Trophoblast cell (in vitro differentiated cells and primary cell): ENCODE measurements around the gene BACH2.

ENCODE experiments used
- DNase-seq, 2 donors: peaks; one replicate each; pipeline ENCODE4 v3.0.0-alpha.2; 2016
- H2AFZ ChIP-seq: 2 replicates; pipeline ENCODE4 v1.6.1; 2013; ENCODE audit warnings: low read length, moderate library complexity, mild to moderate bottlenecking; ENCODE audit not compliant: insufficient read depth, poor library complexity
- H2AK5ac ChIP-seq: 2 replicates; pipeline ENCODE4 v1.6.1; 2013; ENCODE audit warnings: mild to moderate bottlenecking, low read length
- H2BK120ac ChIP-seq: 2 replicates; pipeline ENCODE4 v1.6.1; 2013; ENCODE audit warnings: low read length, mild to moderate bottlenecking, moderate library complexity; ENCODE audit not compliant: insufficient read depth, poor library complexity
- H2BK12ac ChIP-seq: 2 replicates; pipeline ENCODE4 v1.6.1; 2013; ENCODE audit warnings: mild to moderate bottlenecking, low read length, moderate library complexity
- H2BK5ac ChIP-seq: 2 replicates; pipeline ENCODE4 v1.6.1; 2013; ENCODE audit warnings: low read length, low read depth, moderate library complexity, mild to moderate bottlenecking; ENCODE audit not compliant: poor library complexity
- H3K14ac ChIP-seq: 2 replicates; pipeline ENCODE4 v1.6.1; 2013; ENCODE audit warnings: mild to moderate bottlenecking, low read length
- H3K18ac ChIP-seq: 2 replicates; pipeline ENCODE4 v1.6.1; 2013; ENCODE audit warnings: mild to moderate bottlenecking, low read length
- H3K23ac ChIP-seq: 2 replicates; pipeline ENCODE4 v1.6.1; 2013; ENCODE audit warnings: low read length
- H3K27ac ChIP-seq: 2 replicates; pipeline ENCODE4 v1.5.1; 2013; ENCODE audit warnings: low read depth, mild to moderate bottlenecking, inconsistent platforms, low read length, moderate library complexity
- H3K27me3 ChIP-seq: 2 replicates; pipeline ENCODE4 v1.6.1; 2013; ENCODE audit warnings: inconsistent platforms, mild to moderate bottlenecking, low read length, moderate library complexity; ENCODE audit not compliant: insufficient read depth
- H3K36me3 ChIP-seq, 2 experiments: 1 replicate in 1 of 2; 2 replicates in 1 of 2; pipeline ENCODE4 v1.6.1; 2013; ENCODE audit warnings: low read length in 2 of 2, mild to moderate bottlenecking in 2 of 2, moderate library complexity in 1 of 2; ENCODE audit not compliant: insufficient read depth in 2 of 2, control insufficient read depth in 1 of 2
- H3K4ac ChIP-seq: 2 replicates; pipeline ENCODE4 v1.6.1; 2013; ENCODE audit warnings: low read depth, mild to moderate bottlenecking, low read length, moderate library complexity
- H3K4me1 ChIP-seq, 2 experiments: 1 replicate in 1 of 2; 2 replicates in 1 of 2; pipeline ENCODE4 v1.6.1; 2013; ENCODE audit warnings: low read length in 2 of 2, mild to moderate bottlenecking in 2 of 2, moderate library complexity in 1 of 2; ENCODE audit not compliant: insufficient read depth in 2 of 2, control insufficient read depth in 1 of 2
- H3K4me2 ChIP-seq: 2 replicates; pipeline ENCODE4 v1.6.1; 2013; ENCODE audit warnings: inconsistent platforms, mild to moderate bottlenecking, low read length, moderate library complexity
- H3K4me3 ChIP-seq: 2 replicates; pipeline ENCODE4 v1.5.1; 2013; ENCODE audit warnings: mild to moderate bottlenecking, low read depth, low read length, inconsistent platforms
- H3K79me1 ChIP-seq: one replicate; pipeline ENCODE4 v1.6.1; 2013; ENCODE audit warnings: low read length
- H3K79me2 ChIP-seq: 2 replicates; pipeline ENCODE4 v1.6.1; 2013; ENCODE audit warnings: low read length, mild to moderate bottlenecking; ENCODE audit not compliant: control insufficient read depth, insufficient read depth, poor library complexity
- H3K9ac ChIP-seq: 2 replicates; pipeline ENCODE4 v1.6.1; 2013; ENCODE audit warnings: mild to moderate bottlenecking, low read length
- H3K9me3 ChIP-seq: 2 replicates; pipeline ENCODE4 v1.6.1; 2013; ENCODE audit warnings: low read depth, mild to moderate bottlenecking, control low read depth, inconsistent platforms, low read length; ENCODE audit not compliant: insufficient read depth
- H4K12ac ChIP-seq: 2 replicates; pipeline ENCODE4 v1.6.1; 2013; ENCODE audit warnings: low read depth, mild to moderate bottlenecking, low read length, moderate library complexity
- H4K8ac ChIP-seq: 2 replicates; pipeline ENCODE4 v1.6.1; 2013; ENCODE audit warnings: low read depth, mild to moderate bottlenecking, low read length, moderate library complexity
- H4K91ac ChIP-seq: one replicate; pipeline ENCODE4 v1.6.1; 2013; ENCODE audit warnings: low read depth, mild to moderate bottlenecking, low read length, moderate library complexity
- WGBS: extraction: QIAGEN DNeasy Blood & Tissue Kit; methylation state at CpG from one replicate; pipeline ENCODE4 v1.1.7; 2013; ENCODE audit warnings: missing lambda C conversion rate; ENCODE audit not compliant: insufficient read length, insufficient coverage; ENCODE audit errors: extremely low coverage; 5-methylcytosine and 5-hydroxymethylcytosine counted together

BACH2 gene

DNA sequence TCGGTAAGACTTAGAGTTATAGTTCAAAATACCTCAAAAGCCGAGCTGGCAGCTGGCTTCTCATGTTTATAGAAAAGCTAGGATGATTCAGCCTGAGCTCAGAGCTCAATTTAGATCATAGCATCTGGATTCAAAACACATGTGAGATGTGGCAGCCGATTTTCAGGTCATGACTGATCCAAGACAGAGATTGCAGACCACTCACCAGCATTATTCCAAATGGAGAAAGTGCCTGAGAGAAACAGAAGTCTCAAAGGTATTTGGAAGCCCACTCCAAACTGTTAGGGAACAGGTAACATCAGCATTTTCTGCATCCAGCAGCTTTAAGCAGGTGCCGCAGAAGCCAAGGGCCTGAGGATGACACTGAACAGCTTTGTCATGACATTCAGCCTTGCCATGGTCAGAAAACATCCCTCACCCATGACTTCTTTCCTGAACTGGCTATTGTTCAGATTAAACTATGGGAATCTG lies 102.2 kb downstream of the BACH2 start:
- Histone ChIP-seq H3K27me3 (no peaks in the 10 kb centered on the region), H3K14ac (no peak overlapping the region), H4K91ac (no peak overlapping the region), H2AK5ac (no peak overlapping the region), H3K4me1 (peaks cover 2 to 8% of the 10 kb centered on the region in 2 experiments), H3K9ac (no peak overlapping the region), H3K9me3 (peaks cover 5% of the 10 kb centered on the region), H2BK12ac (peak overlapping the region; percentile 36), H3K23ac (no peak overlapping the region), H4K8ac (no peak overlapping the region), H3K79me2 (no peaks in the 10 kb centered on the region), H4K12ac (no peak overlapping the region), H2AFZ (no peak overlapping the region), H3K4me3 (no peak overlapping the region), H3K36me3 (peaks cover 5 to 6% of the 10 kb centered on the region in 2 experiments), H2BK5ac (no peak overlapping the region), H3K27ac (peak overlapping the region; percentile 5), H3K79me1 (no peaks in the 10 kb centered on the region), H2BK120ac (no peak overlapping the region), H3K18ac (no peak overlapping the region), H3K4me2 (no peak overlapping the region), H3K4ac (no peak overlapping the region)
- no peak for DNase-seq
- WGBS = no CpG with 5 or more reads among the region's 4 CpGs

DNA sequence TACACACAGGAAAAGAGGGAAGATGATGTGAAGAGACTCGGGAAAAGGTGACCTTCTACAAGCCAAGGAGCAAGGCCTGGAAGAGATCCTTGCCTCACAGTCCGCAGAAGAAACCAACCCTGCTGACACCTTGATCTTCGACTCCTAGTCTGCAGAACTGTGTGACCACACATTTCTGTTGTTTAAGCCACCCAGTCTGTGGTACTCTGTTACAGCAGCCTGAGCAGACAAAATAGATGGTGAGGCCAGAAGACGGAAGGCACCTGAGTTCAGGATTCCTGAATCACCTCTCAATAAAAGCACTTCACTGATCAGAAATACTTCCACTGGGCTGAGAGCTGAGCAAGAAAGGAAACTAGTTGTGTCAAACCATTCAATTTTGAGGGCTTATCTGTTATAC lies 103.3 kb downstream of the BACH2 start:
- Histone ChIP-seq H3K14ac (no peak overlapping the region), H2AFZ (no peak overlapping the region), H3K4me2 (no peak overlapping the region), H3K27me3 (no peaks in the 10 kb centered on the region), H3K36me3 (peaks cover 5 to 6% of the 10 kb centered on the region in 2 experiments), H3K18ac (no peak overlapping the region), H2BK5ac (no peak overlapping the region), H3K27ac (no peak overlapping the region), H4K12ac (no peak overlapping the region), H3K79me1 (no peaks in the 10 kb centered on the region), H3K79me2 (no peaks in the 10 kb centered on the region), H3K4ac (no peak overlapping the region), H3K9ac (no peak overlapping the region), H3K9me3 (peaks cover 5% of the 10 kb centered on the region), H2AK5ac (no peak overlapping the region), H3K23ac (no peak overlapping the region), H4K91ac (no peak overlapping the region), H3K4me3 (no peak overlapping the region), H2BK120ac (no peak overlapping the region), H2BK12ac (no peak overlapping the region), H3K4me1 (peaks cover 2 to 8% of the 10 kb centered on the region in 2 experiments), H4K8ac (no peak overlapping the region)
- WGBS = no CpG with 5 or more reads among the region's 4 CpGs
- DNase-seq = no peak

DNA sequence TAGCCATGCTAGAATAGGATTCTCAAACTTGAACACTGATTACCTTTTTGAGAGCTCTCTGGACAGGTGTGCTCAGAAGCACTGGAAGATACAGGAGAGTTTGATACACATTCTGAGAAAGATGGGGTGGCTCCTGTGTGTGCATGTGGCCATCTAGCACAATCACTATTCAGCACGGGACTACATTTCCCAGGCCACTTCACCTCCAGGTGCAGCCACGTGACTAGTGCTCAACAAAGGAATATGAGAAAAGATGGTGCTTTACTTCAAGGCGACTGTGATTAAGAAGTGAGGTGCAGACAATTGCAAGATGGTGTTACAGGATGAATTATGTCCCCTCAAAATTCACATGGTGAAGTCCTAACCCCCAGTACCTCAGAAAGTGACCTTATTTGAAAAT lies 103.8 kb downstream of the BACH2 start:
- Histone ChIP-seq H2BK12ac (no peak overlapping the region), H4K12ac (no peak overlapping the region), H4K8ac (no peak overlapping the region), H3K4ac (no peak overlapping the region), H3K27me3 (no peaks in the 10 kb centered on the region), H3K9ac (no peak overlapping the region), H3K79me1 (peaks cover 1% of the 10 kb centered on the region), H2BK5ac (no peak overlapping the region), H3K23ac (peak overlapping the region; percentile 78), H3K9me3 (peaks cover 1% of the 10 kb centered on the region), H2AK5ac (no peak overlapping the region), H3K18ac (no peak overlapping the region), H3K27ac (no peak overlapping the region), H4K91ac (no peak overlapping the region), H3K79me2 (no peaks in the 10 kb centered on the region), H3K36me3 (peaks cover 1 to 2% of the 10 kb centered on the region in 2 experiments), H3K14ac (no peak overlapping the region), H3K4me2 (no peak overlapping the region), H3K4me1 (peaks cover 3 to 9% of the 10 kb centered on the region in 2 experiments), H2AFZ (no peak overlapping the region), H3K4me3 (no peak overlapping the region), H2BK120ac (no peak overlapping the region)
- DNase-seq = no peak
- WGBS = no CpG with 5 or more reads among the region's 3 CpGs

DNA sequence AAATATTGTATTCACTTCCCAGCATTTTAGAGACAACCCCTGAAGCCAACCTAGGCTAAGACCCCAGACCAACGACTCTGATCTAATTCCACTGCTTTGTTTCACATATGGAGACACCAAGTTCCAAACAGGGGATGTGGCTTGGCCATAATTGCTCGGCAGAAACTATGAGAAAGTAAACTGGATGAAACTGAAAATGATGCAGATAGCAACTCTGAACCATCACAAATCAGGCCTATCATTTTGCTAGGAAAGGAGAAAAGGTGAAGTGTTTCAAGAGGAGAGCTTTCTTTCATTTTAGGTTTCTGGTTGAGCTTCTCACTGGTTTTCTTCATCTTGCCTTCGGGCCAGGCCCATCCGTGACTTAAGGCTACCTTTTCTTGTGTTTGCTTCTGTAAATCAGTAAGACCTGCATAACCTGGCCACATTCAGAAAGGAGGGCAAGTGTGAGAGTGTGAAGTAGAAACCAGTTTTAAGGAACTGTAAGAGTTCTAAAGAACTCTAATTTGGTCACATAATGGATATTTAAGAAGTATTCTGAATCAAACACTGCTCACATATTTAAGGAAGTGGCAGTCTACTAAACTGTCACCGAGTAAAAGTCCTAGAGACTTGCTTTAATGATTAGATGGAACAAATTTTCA lies 105.8 kb downstream of the BACH2 start:
- H3K18ac ChIP-seq = no peak overlapping the region
- H3K79me1 ChIP-seq = peaks cover 5% of the 10 kb centered on the region
- H3K36me3 ChIP-seq = peaks cover 0 to 2% of the 10 kb centered on the region in 2 experiments
- peak overlapping the region; percentile 32 for H4K91ac ChIP-seq
- H2BK12ac ChIP-seq = peak overlapping the region; percentile 53
- no peak overlapping the region for H3K4ac ChIP-seq
- H2AFZ ChIP-seq = no peak overlapping the region
- H3K23ac ChIP-seq = no peak overlapping the region
- H4K8ac ChIP-seq = peak overlapping the region; percentile 60
- H2AK5ac ChIP-seq = peak overlapping the region; percentile 48
- H3K4me2 ChIP-seq = no peak overlapping the region
- H4K12ac ChIP-seq = no peak overlapping the region
- H3K4me3 ChIP-seq = no peak overlapping the region
- H3K9me3 ChIP-seq = no peaks in the 10 kb centered on the region
- H3K27ac ChIP-seq = no peak overlapping the region
- no peak overlapping the region for H2BK120ac ChIP-seq
- no peaks in the 10 kb centered on the region for H3K27me3 ChIP-seq
- H2BK5ac ChIP-seq = no peak overlapping the region
- H3K4me1 ChIP-seq = peaks cover 5 to 12% of the 10 kb centered on the region in 2 experiments
- H3K9ac ChIP-seq = no peak overlapping the region
- no CpG with 5 or more reads among the region's 5 CpGs for WGBS
- no peak overlapping the region for H3K14ac ChIP-seq
- H3K79me2 ChIP-seq = no peaks in the 10 kb centered on the region
- DNase-seq = no peak
